ENCODE measurements around the gene TDRD9. TPM values are rescaled to one million over a fixed set of nuclear protein-coding genes. Genes with fewer than 3 reads are reported as not detected.

TDRD9 gene
- total RNA-seq, 2 experiments from 2014 or later, result 0.16 to 0.54 TPM

DNA sequence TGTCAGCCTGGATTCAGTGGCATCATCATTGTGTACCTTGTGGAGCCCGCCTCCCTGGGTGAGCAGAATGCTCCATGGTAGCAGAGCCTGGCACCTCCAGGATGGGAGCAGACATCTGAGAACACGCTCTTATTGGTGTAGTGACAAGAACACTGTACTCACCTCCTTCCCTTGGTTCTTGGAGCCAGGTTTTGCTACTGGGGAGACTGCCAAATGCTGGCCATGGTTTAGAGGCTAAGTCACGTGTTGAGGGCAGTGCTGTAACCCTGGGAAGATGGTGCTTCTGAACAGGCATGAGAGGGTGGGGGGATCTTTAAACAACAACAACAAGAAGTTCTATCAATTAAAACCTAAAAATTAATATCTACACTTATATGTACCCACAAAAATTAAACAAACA, 109.6 kb downstream of the TDRD9 start:
- Mint-ChIP-seq H3K4me1 (no peaks in the 10 kb centered on the region), H3K36me3 (no peaks in the 10 kb centered on the region), H3K4me3 (no peak overlapping the region), H3K9me3 (no peaks in the 10 kb centered on the region), H3K27me3 (peaks cover 12% of the 10 kb centered on the region), H3K27ac (no peak overlapping the region)
- DNase-seq, result no peak

- H3K9me3 Mint-ChIP-seq, result no peaks in the 10 kb centered on the region
- no peak for DNase-seq
- no peak overlapping the region for H3K27ac Mint-ChIP-seq
These were observed 111.0 kb downstream of the TDRD9 start for GRCh38 chr14:104039214-104039613.

GRCh38 chr14:104040539-104040938, 112.3 kb downstream of the TDRD9 start:
- no peak for DNase-seq
- no peaks in the 10 kb centered on the region for H3K4me1 Mint-ChIP-seq
- H3K27ac Mint-ChIP-seq, result no peak overlapping the region
- H3K36me3 Mint-ChIP-seq, result no peaks in the 10 kb centered on the region
- H3K9me3 Mint-ChIP-seq, result no peaks in the 10 kb centered on the region
- H3K4me3 Mint-ChIP-seq, result no peak overlapping the region
- peaks cover 16% of the 10 kb centered on the region for H3K27me3 Mint-ChIP-seq

More at GRCh38 chr14:104039214-104039613, 111.0 kb downstream of the TDRD9 start:
- Mint-ChIP-seq H3K4me1 (no peaks in the 10 kb centered on the region), H3K4me3 (no peak overlapping the region), H3K27me3 (peaks cover 13% of the 10 kb centered on the region), H3K36me3 (no peaks in the 10 kb centered on the region)

DNA sequence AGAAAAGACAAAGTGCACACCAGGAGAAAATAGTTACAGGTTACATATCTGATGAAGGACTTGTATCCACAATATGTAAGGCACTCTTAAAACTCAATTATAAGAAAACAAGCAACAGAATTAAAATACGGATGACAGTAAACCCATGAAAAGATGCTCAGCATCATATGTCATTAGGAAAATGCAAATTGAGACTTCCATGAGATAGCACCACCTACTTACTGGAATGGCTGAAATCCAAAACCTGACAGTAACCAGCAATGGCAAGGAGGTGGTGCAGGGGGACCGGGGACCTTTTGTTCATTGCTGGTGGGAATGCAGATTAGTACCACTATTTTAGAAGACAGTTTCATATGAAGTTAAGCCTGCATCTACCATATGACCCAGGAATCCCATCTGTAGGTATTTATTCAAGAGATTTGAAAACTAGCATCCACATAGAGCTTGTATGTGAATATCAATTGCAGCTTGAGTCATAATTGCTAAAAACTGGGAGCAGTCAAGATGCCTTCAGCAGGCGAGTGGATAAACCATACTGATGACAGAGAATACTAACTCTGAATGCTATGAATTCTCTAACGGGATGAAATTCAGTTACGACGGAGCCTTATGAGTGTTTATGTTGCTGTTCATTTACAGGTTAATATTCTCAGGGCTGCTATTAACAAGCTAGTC, 113.3 kb downstream of the TDRD9 start:
- H3K27ac Mint-ChIP-seq, result no peak overlapping the region
- H3K9me3 Mint-ChIP-seq, result no peaks in the 10 kb centered on the region

DNA sequence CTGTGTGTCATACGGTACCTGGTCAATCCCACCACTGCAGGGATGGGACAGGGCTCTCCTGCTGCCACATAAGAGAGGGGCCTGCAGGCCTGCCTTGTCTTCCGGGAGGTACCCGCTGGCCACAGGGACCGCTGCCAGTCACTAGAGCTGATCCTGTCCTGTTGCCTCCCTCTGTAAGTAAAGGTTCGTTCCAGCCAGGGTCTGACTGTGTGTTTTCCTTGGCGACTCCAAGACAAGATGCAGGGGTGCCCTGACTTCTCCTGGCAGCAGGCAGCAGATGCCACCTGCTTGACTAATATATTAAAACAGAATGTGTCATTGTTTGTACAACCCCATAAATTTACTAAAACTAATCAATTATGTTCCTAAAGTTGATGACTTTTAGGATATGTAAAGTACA, 115.8 kb downstream of the TDRD9 start:
- no peaks in the 10 kb centered on the region for H3K36me3 Mint-ChIP-seq
- DNase-seq, result no peak
- no peaks in the 10 kb centered on the region for H3K4me1 Mint-ChIP-seq
- no peak overlapping the region for H3K27ac Mint-ChIP-seq
- H3K9me3 Mint-ChIP-seq, result no peaks in the 10 kb centered on the region
- H3K27me3 Mint-ChIP-seq, result peaks cover 14% of the 10 kb centered on the region
- H3K4me3 Mint-ChIP-seq, result no peak overlapping the region

More for the DNA sequence above, 113.3 kb downstream of the TDRD9 start:
- DNase-seq, result no peak
- H3K36me3 Mint-ChIP-seq, result no peaks in the 10 kb centered on the region
- no peaks in the 10 kb centered on the region for H3K4me1 Mint-ChIP-seq
- no peak overlapping the region for H3K4me3 Mint-ChIP-seq
- H3K27me3 Mint-ChIP-seq, result peaks cover 16% of the 10 kb centered on the region

DNA sequence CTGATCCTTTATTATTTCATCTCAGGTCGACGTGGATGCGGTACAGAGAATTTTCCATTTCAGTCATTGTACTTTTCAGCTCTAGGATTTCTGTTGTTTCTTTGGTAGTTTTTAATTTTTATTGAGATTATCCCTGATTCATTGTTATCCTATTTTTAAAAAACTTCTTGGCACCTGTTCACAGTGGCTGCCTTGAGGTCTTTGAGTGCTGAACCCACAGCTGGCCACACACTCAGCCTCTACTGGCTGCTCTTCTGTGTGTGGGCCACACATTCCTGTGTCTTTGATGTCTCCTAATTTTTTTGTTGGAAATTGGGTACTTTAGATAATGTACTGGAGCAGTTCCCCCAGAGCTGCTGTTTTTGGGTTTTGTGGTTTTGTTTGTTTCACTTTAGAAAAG, 119.5 kb downstream of the TDRD9 start:
- peaks cover 27% of the 10 kb centered on the region for H3K27me3 Mint-ChIP-seq
- H3K4me1 Mint-ChIP-seq, result no peaks in the 10 kb centered on the region
- no peak overlapping the region for H3K27ac Mint-ChIP-seq
- H3K4me3 Mint-ChIP-seq, result no peak overlapping the region
- no peak for DNase-seq
- no peaks in the 10 kb centered on the region for H3K36me3 Mint-ChIP-seq
- no peaks in the 10 kb centered on the region for H3K9me3 Mint-ChIP-seq

DNA sequence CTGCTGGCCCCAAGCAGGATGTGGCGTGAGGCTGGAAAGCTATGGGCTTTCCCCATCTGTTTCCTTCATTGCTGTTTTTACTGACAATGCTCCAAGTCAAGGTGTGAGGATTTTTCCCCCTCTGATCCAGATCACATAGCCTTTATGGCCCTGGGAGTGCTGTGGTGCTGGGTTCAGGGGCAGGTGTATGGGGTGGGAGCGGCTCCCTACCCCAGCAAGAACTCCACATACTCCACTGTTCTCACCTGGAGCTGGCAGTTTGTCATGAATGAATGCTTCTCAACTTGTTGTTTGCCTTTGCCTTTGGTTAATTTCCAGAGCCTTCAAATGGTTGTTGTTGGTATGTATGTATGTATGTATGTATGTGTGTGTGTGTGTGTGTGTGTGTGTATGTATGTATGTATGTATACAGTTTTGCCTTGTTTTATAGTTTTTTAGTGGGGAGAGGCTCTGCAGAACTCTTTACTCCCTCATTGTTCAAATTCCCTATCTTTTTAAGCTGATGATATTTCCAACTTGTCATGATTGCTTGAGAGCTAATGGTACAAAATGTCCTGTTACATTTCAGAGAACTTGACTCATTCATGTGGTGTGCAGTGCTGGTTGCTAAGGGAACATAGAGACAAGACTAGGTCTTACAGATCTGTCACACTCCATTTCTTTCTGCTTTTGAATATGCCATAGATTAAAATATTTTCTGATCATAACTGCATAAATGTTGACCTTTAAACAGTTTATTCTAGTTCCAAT, 120.7 kb downstream of the TDRD9 start:
- no peak overlapping the region for H3K27ac Mint-ChIP-seq
- no peak for DNase-seq
- no peaks in the 10 kb centered on the region for H3K4me1 Mint-ChIP-seq
- no peaks in the 10 kb centered on the region for H3K36me3 Mint-ChIP-seq
- H3K27me3 Mint-ChIP-seq, result peaks cover 27% of the 10 kb centered on the region
- no peaks in the 10 kb centered on the region for H3K9me3 Mint-ChIP-seq
- no peak overlapping the region for H3K4me3 Mint-ChIP-seq

GRCh38 chr14:104049576-104050240, 121.5 kb downstream of the TDRD9 start:
- no peak for DNase-seq
- Mint-ChIP-seq H3K27ac (no peak overlapping the region), H3K4me3 (no peak overlapping the region), H3K9me3 (no peaks in the 10 kb centered on the region), H3K4me1 (no peaks in the 10 kb centered on the region), H3K36me3 (no peaks in the 10 kb centered on the region), H3K27me3 (peaks cover 23% of the 10 kb centered on the region)

DNA sequence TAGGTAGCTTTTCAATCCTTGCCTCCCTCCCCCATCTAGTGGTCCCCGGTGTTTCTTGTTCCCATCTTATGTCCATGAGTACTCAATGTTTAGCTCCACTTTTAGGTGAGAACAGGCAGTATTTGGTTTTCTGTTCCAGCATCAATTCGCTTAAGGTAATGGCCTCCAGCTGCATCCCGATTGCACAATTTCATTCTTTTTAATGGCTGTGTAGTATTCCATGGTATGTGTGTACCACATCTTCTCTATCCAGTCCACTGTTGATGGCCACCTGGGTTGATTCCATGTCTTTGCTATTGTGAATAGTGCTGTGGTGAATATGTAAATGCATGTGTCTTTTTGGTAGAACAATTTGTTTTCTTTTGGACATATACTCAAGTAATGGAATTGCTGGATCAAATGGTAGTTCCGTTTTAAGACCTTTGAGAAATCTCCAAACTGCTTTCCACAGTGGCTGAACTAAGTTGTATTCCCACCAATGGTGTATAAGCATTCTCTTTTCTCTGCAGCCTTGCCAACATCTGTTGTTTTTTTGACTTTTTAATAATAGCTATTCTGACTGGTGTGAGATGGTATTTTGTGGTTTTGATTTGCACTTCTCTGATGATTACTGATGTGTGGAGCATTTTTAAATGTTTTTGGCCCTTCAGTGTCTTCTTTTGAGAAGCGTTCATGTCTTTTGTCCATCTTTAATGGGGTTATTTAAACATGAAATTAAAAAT, 123.0 kb downstream of the TDRD9 start:
- Mint-ChIP-seq H3K36me3 (no peaks in the 10 kb centered on the region), H3K4me1 (no peaks in the 10 kb centered on the region), H3K4me3 (no peak overlapping the region), H3K27ac (no peak overlapping the region), H3K9me3 (no peaks in the 10 kb centered on the region), H3K27me3 (peaks cover 23% of the 10 kb centered on the region)
- no peak for DNase-seq

DNA sequence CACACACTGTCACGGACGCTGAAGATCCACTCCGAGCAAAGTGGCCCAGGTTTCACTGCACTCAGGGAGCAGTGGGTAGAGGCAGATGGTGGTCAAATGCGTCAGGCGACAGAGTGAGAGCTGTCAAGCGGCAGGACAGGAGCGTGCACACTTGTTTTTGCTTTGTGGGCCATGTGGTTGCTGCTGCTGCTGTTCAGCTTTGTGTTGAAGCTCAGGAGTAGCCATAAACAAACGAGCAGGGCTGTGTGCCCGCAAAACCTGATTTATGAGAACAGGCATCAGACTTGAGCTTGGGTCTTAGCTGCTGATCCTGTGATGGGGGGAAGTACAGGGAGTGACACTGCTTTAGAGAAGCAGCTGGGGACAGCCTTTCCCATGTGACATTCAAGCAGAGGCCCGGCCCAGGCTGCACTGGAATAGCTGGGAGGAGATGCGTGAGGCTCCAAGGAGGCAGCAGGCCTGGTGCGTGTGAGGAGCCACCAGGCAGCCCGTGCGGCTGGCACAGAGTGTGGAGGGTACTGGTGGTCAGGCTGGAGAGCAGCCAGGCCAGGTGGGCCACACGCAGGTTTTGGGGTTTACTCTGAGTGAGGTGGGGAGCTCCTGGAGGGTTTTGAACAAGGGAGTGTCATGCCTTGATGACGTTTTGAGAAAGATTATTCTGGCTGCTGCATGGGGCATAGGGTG, 126.1 kb downstream of the TDRD9 start:
- Mint-ChIP-seq H3K4me1 (no peaks in the 10 kb centered on the region), H3K4me3 (no peak overlapping the region), H3K27me3 (peaks cover 25% of the 10 kb centered on the region), H3K9me3 (no peaks in the 10 kb centered on the region), H3K27ac (no peak overlapping the region), H3K36me3 (no peaks in the 10 kb centered on the region)
- no peak for DNase-seq

GRCh38 chr14:104062281-104062680, 134.0 kb downstream of the TDRD9 start:
- Mint-ChIP-seq H3K4me3 (no peak overlapping the region), H3K36me3 (no peaks in the 10 kb centered on the region), H3K27me3 (peaks cover 48% of the 10 kb centered on the region), H3K4me1 (no peaks in the 10 kb centered on the region), H3K27ac (no peak overlapping the region), H3K9me3 (peaks cover 4% of the 10 kb centered on the region)
- no peak for DNase-seq

DNA sequence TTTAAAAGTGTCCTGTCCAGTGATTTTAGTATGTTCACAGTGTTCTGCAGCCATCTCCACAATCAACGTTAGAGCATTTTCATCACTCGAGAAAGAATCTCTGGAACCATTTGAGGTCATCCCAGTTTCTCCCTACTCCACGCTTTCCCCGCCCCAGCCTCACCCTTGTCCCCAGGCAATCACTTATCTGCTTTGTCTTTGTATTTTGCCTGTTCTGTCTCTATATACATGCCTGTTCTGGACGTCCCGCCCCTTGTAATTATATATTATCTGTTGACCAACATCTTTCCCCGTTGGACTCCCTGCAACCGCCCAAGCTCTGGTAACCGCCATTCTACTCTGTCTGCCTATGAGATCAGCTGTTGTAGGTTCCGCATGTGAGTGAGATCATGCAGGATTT, 135.7 kb downstream of the TDRD9 start:
- H3K27ac Mint-ChIP-seq, result no peak overlapping the region
- DNase-seq, result no peak
- no peaks in the 10 kb centered on the region for H3K4me1 Mint-ChIP-seq
- no peak overlapping the region for H3K4me3 Mint-ChIP-seq
- peaks cover 7% of the 10 kb centered on the region for H3K9me3 Mint-ChIP-seq
- peaks cover 49% of the 10 kb centered on the region for H3K27me3 Mint-ChIP-seq
- no peaks in the 10 kb centered on the region for H3K36me3 Mint-ChIP-seq

GRCh38 chr14:104066279-104066678, 138.0 kb downstream of the TDRD9 start:
- no peak for DNase-seq
- Mint-ChIP-seq H3K27ac (no peak overlapping the region), H3K36me3 (no peaks in the 10 kb centered on the region), H3K9me3 (peaks cover 7% of the 10 kb centered on the region), H3K4me1 (no peaks in the 10 kb centered on the region), H3K4me3 (no peak overlapping the region), H3K27me3 (peaks cover 44% of the 10 kb centered on the region)

DNA sequence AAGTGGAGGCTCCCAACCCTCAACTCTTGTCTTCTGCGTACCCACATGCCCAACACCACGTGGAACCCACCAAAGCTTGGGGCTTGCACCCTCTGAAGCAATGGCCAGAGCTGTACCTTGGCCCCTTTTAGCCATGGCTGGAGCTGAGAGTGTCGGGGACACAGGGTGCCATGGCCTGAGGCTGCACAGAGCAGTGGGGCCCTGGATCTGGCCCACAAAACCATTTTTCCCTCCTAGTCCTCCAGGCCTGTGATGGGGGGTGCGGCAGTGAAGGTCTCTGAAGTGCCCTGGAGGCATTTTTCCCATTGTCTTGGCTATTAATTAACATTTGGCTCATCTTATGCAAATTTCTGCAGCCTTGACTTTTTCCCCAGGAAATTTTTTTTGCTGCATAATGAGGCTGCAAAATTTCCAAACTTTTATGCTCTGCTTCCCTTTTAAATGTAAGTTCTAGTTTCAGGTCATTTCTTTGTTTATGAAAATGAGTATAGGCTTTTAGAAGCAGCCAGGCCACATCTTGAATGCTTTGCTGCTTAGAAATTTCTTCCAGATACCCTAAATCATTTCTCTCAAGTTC, 138.6 kb downstream of the TDRD9 start:
- Mint-ChIP-seq H3K27ac (no peak overlapping the region), H3K27me3 (peaks cover 42% of the 10 kb centered on the region), H3K4me3 (no peak overlapping the region), H3K36me3 (no peaks in the 10 kb centered on the region), H3K4me1 (no peaks in the 10 kb centered on the region), H3K9me3 (peaks cover 7% of the 10 kb centered on the region)
- DNase-seq, result no peak
